ENCODE measurements around the gene GTPBP1. TPM values are rescaled to one million over a fixed set of nuclear protein-coding genes. Genes with fewer than 3 reads are reported as not detected.

Gene GTPBP1
- polyA plus RNA-seq, 1 of the 3 experiments (the other 2 are of a cell fraction): 15.2 TPM

DNA sequence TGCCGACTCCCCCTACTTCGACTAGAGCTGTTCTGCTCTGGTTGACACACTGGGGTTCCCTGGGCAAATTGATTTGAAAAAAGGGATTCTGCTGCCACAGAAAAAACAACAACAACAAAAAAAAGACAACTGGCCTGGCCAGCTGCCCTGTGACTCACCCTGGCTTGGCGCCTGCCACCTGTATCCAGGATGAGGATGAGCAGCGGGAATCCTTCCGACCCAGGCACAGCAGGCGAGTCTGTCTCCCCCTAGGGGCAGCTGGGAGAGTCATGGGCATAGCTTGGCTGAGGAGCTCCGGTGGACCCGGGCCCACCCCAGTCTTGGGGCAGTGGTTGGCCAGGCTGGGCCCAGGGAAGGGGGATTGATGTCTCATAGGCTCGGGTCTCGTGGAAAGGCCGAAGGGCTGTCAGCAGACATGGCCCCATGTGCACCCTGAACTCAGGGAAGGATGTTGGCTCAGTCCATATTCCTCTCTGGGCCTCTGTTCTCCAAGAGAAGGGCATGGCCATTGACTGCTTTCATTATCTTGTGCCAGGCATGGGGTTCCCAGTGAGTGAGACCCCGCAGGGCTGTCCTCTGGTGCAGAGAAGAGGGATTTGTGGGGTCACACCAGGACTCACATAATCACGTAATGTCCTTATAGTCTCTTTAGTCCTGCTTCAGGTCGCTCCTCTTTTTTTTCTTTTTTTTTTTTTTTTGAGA is 60.5 kb downstream of the GTPBP1 start (continued):
- TF ChIP-seq FOXJ3 (CRISPR knock-in tag; IDR thresholded peaks at IDR 0.05) (no peak), NFIC (IDR thresholded peaks at IDR 0.05; ENCODE audit: borderline replicate concordance) (peak; percentile 28; the same call in 1 of the 2 replicates), GATA2 (CRISPR knock-in tag; IDR thresholded peaks at IDR 0.05) (no peak), TEAD4 (IDR thresholded peaks at IDR 0.05; ENCODE audit: borderline replicate concordance, insufficient read depth) (no peak), SMC3 (IDR thresholded peaks at IDR 0.05; ENCODE audit: low read depth, low read length) (peak; percentile 14; the same call in 1 of the 2 replicates), EP300 (IDR thresholded peaks at IDR 0.05; ENCODE audit: borderline replicate concordance in 1 of 2, low read depth in 1 of 2, low read length in 1 of 2) (no peak), RXRA (IDR thresholded peaks at IDR 0.05; ENCODE audit: borderline replicate concordance, low read depth) (no peak), FOXM1 (IDR thresholded peaks at IDR 0.05; ENCODE audit: low read depth) (no peak), NRF1 (IDR thresholded peaks at IDR 0.05; ENCODE audit: low read depth, low read length) (no peak), RCOR1 (IDR thresholded peaks at IDR 0.05; ENCODE audit: low read length) (no peak), ELF1 (IDR thresholded peaks at IDR 0.05) (no peak), CHD2 (IDR thresholded peaks at IDR 0.05; ENCODE audit: low read length, partially characterized antibody) (no peak), POLR2AphosphoS5 (IDR thresholded peaks at IDR 0.05; ENCODE audit: low read depth, low read length) (no peak), RAD21 (IDR thresholded peaks at IDR 0.05; ENCODE audit: low read length) (peak; percentile 35), EZH2phosphoT487 (IDR thresholded peaks at IDR 0.05; ENCODE audit: borderline replicate concordance, low read depth) (no peak), SIN3A (IDR thresholded peaks at IDR 0.05; ENCODE audit: borderline replicate concordance, low read depth, low read length) (no peak)
- TF ChIP-seq, protein P1, sequence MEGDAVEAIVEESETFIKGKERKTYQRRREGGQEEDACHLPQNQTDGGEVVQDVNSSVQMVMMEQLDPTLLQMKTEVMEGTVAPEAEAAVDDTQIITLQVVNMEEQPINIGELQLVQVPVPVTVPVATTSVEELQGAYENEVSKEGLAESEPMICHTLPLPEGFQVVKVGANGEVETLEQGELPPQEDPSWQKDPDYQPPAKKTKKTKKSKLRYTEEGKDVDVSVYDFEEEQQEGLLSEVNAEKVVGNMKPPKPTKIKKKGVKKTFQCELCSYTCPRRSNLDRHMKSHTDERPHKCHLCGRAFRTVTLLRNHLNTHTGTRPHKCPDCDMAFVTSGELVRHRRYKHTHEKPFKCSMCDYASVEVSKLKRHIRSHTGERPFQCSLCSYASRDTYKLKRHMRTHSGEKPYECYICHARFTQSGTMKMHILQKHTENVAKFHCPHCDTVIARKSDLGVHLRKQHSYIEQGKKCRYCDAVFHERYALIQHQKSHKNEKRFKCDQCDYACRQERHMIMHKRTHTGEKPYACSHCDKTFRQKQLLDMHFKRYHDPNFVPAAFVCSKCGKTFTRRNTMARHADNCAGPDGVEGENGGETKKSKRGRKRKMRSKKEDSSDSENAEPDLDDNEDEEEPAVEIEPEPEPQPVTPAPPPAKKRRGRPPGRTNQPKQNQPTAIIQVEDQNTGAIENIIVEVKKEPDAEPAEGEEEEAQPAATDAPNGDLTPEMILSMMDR (IDR thresholded peaks at IDR 0.05): peak; percentile 65
- TF ChIP-seq, protein P2, sequence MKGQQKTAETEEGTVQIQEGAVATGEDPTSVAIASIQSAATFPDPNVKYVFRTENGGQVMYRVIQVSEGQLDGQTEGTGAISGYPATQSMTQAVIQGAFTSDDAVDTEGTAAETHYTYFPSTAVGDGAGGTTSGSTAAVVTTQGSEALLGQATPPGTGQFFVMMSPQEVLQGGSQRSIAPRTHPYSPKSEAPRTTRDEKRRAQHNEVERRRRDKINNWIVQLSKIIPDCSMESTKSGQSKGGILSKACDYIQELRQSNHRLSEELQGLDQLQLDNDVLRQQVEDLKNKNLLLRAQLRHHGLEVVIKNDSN (IDR thresholded peaks at IDR 0.05; ENCODE audit: borderline replicate concordance, low read depth): no peak
- TF ChIP-seq, protein P3, sequence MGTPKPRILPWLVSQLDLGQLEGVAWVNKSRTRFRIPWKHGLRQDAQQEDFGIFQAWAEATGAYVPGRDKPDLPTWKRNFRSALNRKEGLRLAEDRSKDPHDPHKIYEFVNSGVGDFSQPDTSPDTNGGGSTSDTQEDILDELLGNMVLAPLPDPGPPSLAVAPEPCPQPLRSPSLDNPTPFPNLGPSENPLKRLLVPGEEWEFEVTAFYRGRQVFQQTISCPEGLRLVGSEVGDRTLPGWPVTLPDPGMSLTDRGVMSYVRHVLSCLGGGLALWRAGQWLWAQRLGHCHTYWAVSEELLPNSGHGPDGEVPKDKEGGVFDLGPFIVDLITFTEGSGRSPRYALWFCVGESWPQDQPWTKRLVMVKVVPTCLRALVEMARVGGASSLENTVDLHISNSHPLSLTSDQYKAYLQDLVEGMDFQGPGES (IDR thresholded peaks at IDR 0.05; ENCODE audit: low read depth, low read length): no peak
